Stomach (tissue), 4 donors: ENCODE measurements around the gene TM6SF1.

Source experiments
- CTCF ChIP-seq, 7 experiments: fragments of 450-650 bp in 4 of 7; fragments of 200-600 bp in 3 of 7; sonication (generic) in 3 of 7; IDR thresholded peaks; one replicate each; pipeline ENCODE4 v1.5.1; 2016 to 2019; ENCODE audit warnings: antibody characterized with exemption in 7 of 7, control low read depth in 2 of 7, mild to moderate bottlenecking in 1 of 7
- POLR2A ChIP-seq, 4 donors: fragments of 450-650 bp; IDR thresholded peaks; one replicate each; pipeline ENCODE4 v1.6.1; 2016; ENCODE audit warnings: antibody characterized with exemption in 4 of 4, control low read depth in 2 of 4, mild to moderate bottlenecking in 1 of 4, moderate library complexity in 1 of 4

- no peak for TF ChIP-seq POLR2A (IDR thresholded peaks at IDR 0.05)
- no peak for TF ChIP-seq CTCF (IDR thresholded peaks at IDR 0.05)
Measured at GRCh38 chr15:83064859-83065258, 42.6 kb upstream of the TM6SF1 start.
